Measurements from ENCODE around the gene RUBCNL. TPM values are rescaled to one million over a fixed set of nuclear protein-coding genes. Genes with fewer than 3 reads are reported as not detected.

The RUBCNL gene
- total and polyA plus RNA-seq, 2 experiments from 2014 or later: 0.44 to 1.0 TPM

GRCh38 chr13:46320821-46321220, 66.2 kb downstream of the RUBCNL start:
- Histone ChIP-seq H3K9me2 (replicated peaks; ENCODE audit: insufficient read depth) (no peaks in the 10 kb centered on the region), H3K36me3 (replicated peaks; ENCODE audit: insufficient read depth, low read depth) (no peaks in the 10 kb centered on the region), H3K4me1 (ENCODE audit: insufficient read depth) (no peaks in the 10 kb centered on the region), H3K4me3 (no peak overlapping the region), H3K4me2 (no peak overlapping the region), H2AFZ (no peak overlapping the region), H4K20me1 (ENCODE audit: insufficient read depth, poor library complexity, severe bottlenecking) (no peaks in the 10 kb centered on the region), H3K79me2 (no peaks in the 10 kb centered on the region), H3K27me3 (no peaks in the 10 kb centered on the region), H3K27ac (no peak overlapping the region), H3K9me3 (ENCODE audit: low read depth) (no peaks in the 10 kb centered on the region)
- 85% methylated on average over 4 of the region's 4 CpGs for WGBS (ENCODE audit: low lambda C conversion rate, missing lambda C conversion rate)
- TF ChIP-seq EZH2phosphoT487 (IDR thresholded peaks at IDR 0.05; ENCODE audit: low read depth, severe bottlenecking, unreplicated experiment): no peak
- no peak for TF ChIP-seq EZH2 (IDR thresholded peaks at IDR 0.05; ENCODE audit: borderline replicate concordance)
- no peak for TF ChIP-seq CTCF (IDR thresholded peaks at IDR 0.05; ENCODE audit: poor library complexity)
- DNase-seq (ENCODE audit: low spot score): no peak

- Histone ChIP-seq H2AFZ (no peak overlapping the region), H3K36me3 (replicated peaks; ENCODE audit: insufficient read depth, low read depth) (no peaks in the 10 kb centered on the region), H3K9me2 (replicated peaks; ENCODE audit: insufficient read depth) (no peaks in the 10 kb centered on the region), H3K79me2 (no peaks in the 10 kb centered on the region), H3K9me3 (ENCODE audit: low read depth) (no peaks in the 10 kb centered on the region), H3K27ac (no peak overlapping the region), H3K4me2 (no peak overlapping the region), H4K20me1 (ENCODE audit: insufficient read depth, poor library complexity, severe bottlenecking) (no peaks in the 10 kb centered on the region), H3K4me3 (no peak overlapping the region), H3K4me1 (ENCODE audit: insufficient read depth) (no peaks in the 10 kb centered on the region), H3K27me3 (no peaks in the 10 kb centered on the region)
- 86% methylated on average over 3 of the region's 3 CpGs for WGBS (ENCODE audit: low lambda C conversion rate, missing lambda C conversion rate)
- TF ChIP-seq CTCF (IDR thresholded peaks at IDR 0.05; ENCODE audit: poor library complexity) (no peak), EZH2phosphoT487 (IDR thresholded peaks at IDR 0.05; ENCODE audit: low read depth, severe bottlenecking, unreplicated experiment) (no peak), EZH2 (IDR thresholded peaks at IDR 0.05; ENCODE audit: borderline replicate concordance) (no peak)
- DNase-seq (ENCODE audit: low spot score): no peak
Observed at GRCh38 chr13:46320406-46320805, 66.6 kb downstream of the RUBCNL start.

- Histone ChIP-seq H3K79me2 (no peaks in the 10 kb centered on the region), H4K20me1 (ENCODE audit: insufficient read depth, poor library complexity, severe bottlenecking) (no peaks in the 10 kb centered on the region), H3K27me3 (no peaks in the 10 kb centered on the region), H3K9me3 (ENCODE audit: low read depth) (no peaks in the 10 kb centered on the region), H2AFZ (no peak overlapping the region), H3K4me1 (ENCODE audit: insufficient read depth) (no peaks in the 10 kb centered on the region), H3K27ac (no peak overlapping the region), H3K4me3 (no peak overlapping the region), H3K36me3 (replicated peaks; ENCODE audit: insufficient read depth, low read depth) (no peaks in the 10 kb centered on the region), H3K4me2 (no peak overlapping the region), H3K9me2 (replicated peaks; ENCODE audit: insufficient read depth) (no peaks in the 10 kb centered on the region)
- DNase-seq (ENCODE audit: low spot score): no peak
- WGBS (ENCODE audit: low lambda C conversion rate, missing lambda C conversion rate): 96% methylated on average over 1 of the region's 1 CpG
- no peak for TF ChIP-seq CTCF (IDR thresholded peaks at IDR 0.05; ENCODE audit: poor library complexity)
- TF ChIP-seq EZH2phosphoT487 (IDR thresholded peaks at IDR 0.05; ENCODE audit: low read depth, severe bottlenecking, unreplicated experiment): no peak
- no peak for TF ChIP-seq EZH2 (IDR thresholded peaks at IDR 0.05; ENCODE audit: borderline replicate concordance)
Observed at GRCh38 chr13:46318986-46319385, 68.1 kb downstream of the RUBCNL start.

- H3K4me1 ChIP-seq (ENCODE audit: insufficient read depth): no peaks in the 10 kb centered on the region
- no peak for DNase-seq (ENCODE audit: low spot score)
- H3K9me3 ChIP-seq (ENCODE audit: low read depth): no peaks in the 10 kb centered on the region
- H4K20me1 ChIP-seq (ENCODE audit: insufficient read depth, poor library complexity, severe bottlenecking): no peaks in the 10 kb centered on the region
- no peaks in the 10 kb centered on the region for H3K79me2 ChIP-seq
- no peak overlapping the region for H2AFZ ChIP-seq
- no peaks in the 10 kb centered on the region for H3K36me3 ChIP-seq (replicated peaks; ENCODE audit: insufficient read depth, low read depth)
- TF ChIP-seq EZH2phosphoT487 (IDR thresholded peaks at IDR 0.05; ENCODE audit: low read depth, severe bottlenecking, unreplicated experiment) (no peak), CTCF (IDR thresholded peaks at IDR 0.05; ENCODE audit: poor library complexity) (peak; percentile 31)
- no peaks in the 10 kb centered on the region for H3K27me3 ChIP-seq
- no peak overlapping the region for H3K4me2 ChIP-seq
- H3K4me3 ChIP-seq: no peak overlapping the region
- H3K9me2 ChIP-seq (replicated peaks; ENCODE audit: insufficient read depth): no peaks in the 10 kb centered on the region
- H3K27ac ChIP-seq: no peak overlapping the region
Observed at GRCh38 chr13:46317120-46317519, 69.9 kb downstream of the RUBCNL start.
